Measurements from ENCODE around the gene RNASET2. TPM values are rescaled to one million over a fixed set of nuclear protein-coding genes. Genes with fewer than 3 reads are reported as not detected.

RNASET2 gene
- total RNA-seq, 2 donors from 2014 or later: 87.1 to 126 TPM

DNA sequence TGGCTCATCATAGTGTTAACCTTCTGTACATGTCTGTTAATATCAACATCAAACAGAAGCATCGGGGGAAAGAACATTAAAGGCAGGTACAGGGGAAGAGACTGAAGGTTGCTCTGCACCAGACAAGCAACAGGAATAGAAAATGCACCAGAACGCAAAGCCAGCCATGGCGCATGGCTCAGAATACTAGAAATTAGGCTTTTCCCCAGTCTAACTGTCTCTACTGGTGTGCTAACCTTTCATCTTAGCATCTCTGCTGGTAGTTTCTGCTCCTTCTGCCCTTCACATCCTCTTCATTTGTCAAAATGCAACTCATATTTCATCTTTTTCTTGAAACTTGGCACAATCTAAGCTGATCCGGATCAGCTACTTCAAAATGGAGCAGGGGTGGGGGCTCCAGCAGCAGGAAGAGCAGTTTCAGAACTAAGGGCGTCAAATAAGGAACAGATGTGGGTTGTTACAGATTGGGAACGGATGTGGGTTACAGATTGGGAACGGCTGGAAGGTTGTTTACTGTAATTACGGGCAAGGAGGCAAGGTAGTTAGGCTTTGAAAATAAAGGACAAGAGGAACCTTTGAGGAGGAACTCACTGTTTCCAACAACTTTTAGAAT is 13.1 kb upstream of the RNASET2 start:
- H3K4me3 ChIP-seq: no peak overlapping the region
- no peaks in the 10 kb centered on the region for H3K27me3 ChIP-seq
- H3K4me1 ChIP-seq: no peaks in the 10 kb centered on the region
- intact Hi-C loops (cut with DNase I): no loop called here
- no peaks in the 10 kb centered on the region for H3K9me3 ChIP-seq
- no peak for DNase-seq
- H3K27ac ChIP-seq: no peak overlapping the region
- TF ChIP-seq, protein P1, sequence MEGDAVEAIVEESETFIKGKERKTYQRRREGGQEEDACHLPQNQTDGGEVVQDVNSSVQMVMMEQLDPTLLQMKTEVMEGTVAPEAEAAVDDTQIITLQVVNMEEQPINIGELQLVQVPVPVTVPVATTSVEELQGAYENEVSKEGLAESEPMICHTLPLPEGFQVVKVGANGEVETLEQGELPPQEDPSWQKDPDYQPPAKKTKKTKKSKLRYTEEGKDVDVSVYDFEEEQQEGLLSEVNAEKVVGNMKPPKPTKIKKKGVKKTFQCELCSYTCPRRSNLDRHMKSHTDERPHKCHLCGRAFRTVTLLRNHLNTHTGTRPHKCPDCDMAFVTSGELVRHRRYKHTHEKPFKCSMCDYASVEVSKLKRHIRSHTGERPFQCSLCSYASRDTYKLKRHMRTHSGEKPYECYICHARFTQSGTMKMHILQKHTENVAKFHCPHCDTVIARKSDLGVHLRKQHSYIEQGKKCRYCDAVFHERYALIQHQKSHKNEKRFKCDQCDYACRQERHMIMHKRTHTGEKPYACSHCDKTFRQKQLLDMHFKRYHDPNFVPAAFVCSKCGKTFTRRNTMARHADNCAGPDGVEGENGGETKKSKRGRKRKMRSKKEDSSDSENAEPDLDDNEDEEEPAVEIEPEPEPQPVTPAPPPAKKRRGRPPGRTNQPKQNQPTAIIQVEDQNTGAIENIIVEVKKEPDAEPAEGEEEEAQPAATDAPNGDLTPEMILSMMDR (IDR thresholded peaks at IDR 0.05): no peak
- H3K9ac ChIP-seq (ENCODE audit: low read depth in 2 of 2, low read length in 2 of 2): no peak overlapping the region
- H3K36me3 ChIP-seq: no peaks in the 10 kb centered on the region

DNA sequence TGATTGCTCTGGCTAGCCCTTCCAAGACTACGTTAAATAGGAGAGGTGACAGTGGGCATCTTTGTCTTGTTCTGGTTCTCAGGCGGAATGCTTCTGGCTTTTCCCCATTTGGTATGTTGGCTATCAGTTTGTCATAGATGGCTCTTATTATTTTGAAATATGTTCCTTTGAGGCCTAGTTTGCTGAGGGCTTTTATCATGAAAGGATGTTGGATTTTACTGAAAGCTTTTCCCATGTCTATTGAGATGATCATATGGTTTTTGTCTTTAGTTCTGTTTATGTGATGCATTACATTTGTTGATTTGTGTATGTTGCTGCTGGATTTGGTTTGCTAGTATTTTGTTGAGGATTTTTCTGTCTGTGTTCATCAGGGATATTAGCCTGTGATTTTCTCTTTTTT is 9.9 kb upstream of the RNASET2 start:
- H3K4me1 ChIP-seq: no peaks in the 10 kb centered on the region
- H3K9ac ChIP-seq (ENCODE audit: low read depth in 2 of 2, low read length in 2 of 2): no peak overlapping the region
- H3K9me3 ChIP-seq: no peaks in the 10 kb centered on the region
- no peak for DNase-seq
- no peak overlapping the region for H3K27ac ChIP-seq
- H3K27me3 ChIP-seq: no peaks in the 10 kb centered on the region
- no peak overlapping the region for H3K4me3 ChIP-seq
- H3K36me3 ChIP-seq: no peaks in the 10 kb centered on the region
- TF ChIP-seq, protein P1 (IDR thresholded peaks at IDR 0.05): no peak
- intact Hi-C loops (cut with DNase I): no loop called here

DNA sequence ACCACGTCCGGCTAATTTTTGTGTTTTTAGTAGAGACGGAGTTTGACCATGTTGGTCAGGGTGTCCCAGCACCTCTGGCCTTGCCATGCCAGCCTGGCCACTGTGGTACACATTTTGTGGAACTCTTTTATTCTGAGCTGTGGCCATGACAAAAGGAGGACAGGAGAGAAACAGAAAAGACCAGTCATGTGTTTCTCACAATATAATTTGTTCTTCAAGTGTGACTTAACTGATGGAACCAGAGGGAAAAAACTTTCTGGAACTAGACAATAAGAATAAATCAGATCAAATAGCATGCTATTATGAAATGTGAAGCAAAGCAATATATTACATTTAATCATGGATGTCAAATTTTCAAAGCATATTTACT is 4.2 kb upstream of the RNASET2 start:
- Histone ChIP-seq H3K4me3 (no peak overlapping the region), H3K4me1 (peaks cover 13% of the 10 kb centered on the region), H3K36me3 (no peaks in the 10 kb centered on the region), H3K27ac (no peak overlapping the region), H3K9ac (ENCODE audit: low read depth in 2 of 2, low read length in 2 of 2) (no peak overlapping the region), H3K27me3 (no peaks in the 10 kb centered on the region), H3K9me3 (no peaks in the 10 kb centered on the region)
- TF ChIP-seq, protein P1 (IDR thresholded peaks at IDR 0.05): no peak
- DNase-seq: peak; percentile 13
- intact Hi-C loops (cut with DNase I): no loop called here

DNA sequence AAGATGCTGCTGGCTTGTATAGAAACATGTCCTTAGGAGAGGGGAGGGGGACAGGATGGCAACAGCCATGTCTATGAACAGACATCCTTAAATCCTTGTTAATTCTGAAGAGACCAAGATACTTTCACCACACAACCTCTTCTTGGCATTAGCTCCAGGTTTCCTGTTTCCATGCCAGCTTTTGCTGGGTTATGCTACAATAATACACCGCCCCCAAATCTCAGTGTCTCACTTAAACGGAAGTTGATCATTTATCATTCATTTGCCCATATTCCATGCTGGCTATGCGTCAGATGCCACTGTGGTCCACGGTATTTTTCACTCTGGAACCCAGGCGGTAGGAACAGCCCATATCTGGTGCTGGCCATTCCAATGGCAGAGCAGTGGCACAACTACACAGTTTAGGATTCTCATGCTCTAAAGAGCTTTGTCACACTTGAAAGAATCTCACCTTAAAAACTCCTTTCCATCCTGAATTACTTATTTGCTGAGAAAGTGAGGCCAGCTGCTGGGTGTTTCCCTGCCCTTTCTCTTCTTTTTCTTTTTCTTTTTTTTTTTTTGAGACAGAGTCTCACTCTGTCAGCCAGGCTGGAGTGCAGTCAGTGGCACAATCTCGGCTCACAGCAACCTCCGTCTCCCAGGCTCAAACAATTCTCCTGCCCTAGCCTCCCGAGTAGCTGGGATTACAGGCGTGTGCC is 3.7 kb upstream of the RNASET2 start:
- Histone ChIP-seq H3K4me1 (peaks cover 13% of the 10 kb centered on the region), H3K4me3 (no peak overlapping the region), H3K27me3 (no peaks in the 10 kb centered on the region), H3K36me3 (no peaks in the 10 kb centered on the region), H3K9ac (ENCODE audit: low read depth in 2 of 2, low read length in 2 of 2) (no peak overlapping the region), H3K9me3 (no peaks in the 10 kb centered on the region), H3K27ac (peak overlapping the region; percentile 67)
- no peak for DNase-seq
- intact Hi-C loops (cut with DNase I): loop anchor here (5.0 kb wide), 1 partner anchor 37 kb away; the partner anchor contains the start of gene CEP43
- TF ChIP-seq, protein P1 (IDR thresholded peaks at IDR 0.05): no peak

DNA sequence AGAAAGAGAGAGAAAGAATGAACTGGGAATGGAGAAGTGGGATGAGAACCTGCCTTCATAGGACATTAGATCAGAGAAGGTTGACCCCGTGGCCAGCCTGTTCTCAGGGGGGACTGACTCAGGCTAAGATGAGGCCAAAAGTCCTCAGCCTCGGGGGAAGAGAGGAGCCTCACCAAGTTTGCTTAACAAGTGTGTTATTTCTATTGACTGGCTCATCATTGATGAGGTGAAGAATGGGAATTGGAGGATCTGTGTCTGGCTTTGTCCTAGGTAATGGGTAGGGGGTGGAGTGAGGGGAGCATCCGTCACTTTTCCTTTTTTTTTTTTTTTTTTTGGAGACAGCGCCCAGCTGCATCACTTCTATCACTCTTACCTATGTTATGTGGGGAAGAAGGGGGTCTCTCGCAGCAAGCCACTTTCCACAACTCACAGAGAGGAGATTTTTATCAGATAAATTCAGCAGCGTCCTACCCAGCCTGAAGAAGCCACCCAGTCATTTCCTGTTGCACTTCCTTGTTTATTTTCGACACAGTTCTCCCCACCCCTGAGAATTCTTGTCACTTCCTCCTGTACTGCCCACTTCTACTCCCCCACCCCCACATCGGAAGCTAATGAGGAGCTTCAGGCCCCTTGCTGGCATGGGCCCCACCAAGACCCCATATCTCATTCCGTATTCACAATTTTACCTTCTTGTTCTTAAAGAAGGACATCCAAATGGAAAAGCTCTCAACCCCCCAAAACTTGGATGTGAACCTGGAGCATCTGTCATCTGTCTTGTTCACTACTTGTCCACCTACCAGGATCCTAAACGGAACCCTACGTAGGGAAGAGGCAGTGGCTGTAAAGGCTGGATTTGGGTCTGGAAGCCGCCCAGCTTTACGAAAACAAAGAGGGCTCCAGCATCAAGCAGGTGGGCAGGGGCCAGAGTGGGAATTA is 2.8 kb upstream of the RNASET2 start:
- Histone ChIP-seq H3K27ac (peak overlapping the region; percentile 67), H3K4me1 (peaks cover 13% of the 10 kb centered on the region), H3K9me3 (no peaks in the 10 kb centered on the region), H3K36me3 (no peaks in the 10 kb centered on the region), H3K4me3 (no peak overlapping the region), H3K9ac (ENCODE audit: low read depth in 2 of 2, low read length in 2 of 2) (peak overlapping the region in 1 of 2 donors; percentile 40), H3K27me3 (no peaks in the 10 kb centered on the region)
- peak; percentile 61 for DNase-seq
- intact Hi-C loops (cut with DNase I): loop anchor here (5.0 kb wide), 1 partner anchor 38 kb away; the partner anchor contains the start of gene CEP43
- TF ChIP-seq, protein P1 (IDR thresholded peaks at IDR 0.05): no peak
